Activated naive CD4-positive, alpha-beta T cell treated with anti-CD3 and anti-CD28 coated beads, Interleukin-2, amount 50 U/mL, for 16 hours (primary cell): Measurements from ENCODE around the gene PIK3CB.
"Not testable (repeated sequence)": the region's sequence is repeated elsewhere in the genome, so short reads cannot be mapped to it uniquely, and the experiment has no call there.

Experiments used
- DNase-seq: peaks from one replicate; pipeline ENCODE4 v3.0.0-alpha.2; 2020

Gene PIK3CB

GRCh38 chr3:138846262-138846791 lies 11.6 kb upstream of the PIK3CB start:
- no peak for DNase-seq

- DNase-seq, result no peak
Measured at GRCh38 chr3:138845771-138846173, 11.0 kb upstream of the PIK3CB start.

GRCh38 chr3:138845181-138845601 lies 10.5 kb upstream of the PIK3CB start:
- no peak for DNase-seq

- no peak for DNase-seq
Measured at GRCh38 chr3:138842483-138843188, 7.9 kb upstream of the PIK3CB start.

- not testable (repeated sequence) for DNase-seq
Measured at GRCh38 chr3:138838385-138838784, 3.7 kb upstream of the PIK3CB start.

- not testable (repeated sequence) for DNase-seq
Measured at GRCh38 chr3:138835846-138836245, 1.1 kb upstream of the PIK3CB start.

- no peak for DNase-seq
Measured at GRCh38 chr3:138835397-138835757, 649 bp upstream of the PIK3CB start.

GRCh38 chr3:138833899-138834595 lies 681 bp downstream of the PIK3CB start:
- peak; percentile 23 for DNase-seq

- not testable (repeated sequence) for DNase-seq
Measured at GRCh38 chr3:138832473-138833057, 2.2 kb downstream of the PIK3CB start.

GRCh38 chr3:138829886-138830510 lies 4.7 kb downstream of the PIK3CB start:
- DNase-seq, result no peak

GRCh38 chr3:138829097-138829496 lies 5.6 kb downstream of the PIK3CB start:
- no peak for DNase-seq

- DNase-seq, result no peak
Measured at GRCh38 chr3:138827222-138827621, 7.5 kb downstream of the PIK3CB start.

GRCh38 chr3:138825336-138825735 lies 9.4 kb downstream of the PIK3CB start:
- no peak for DNase-seq

- no peak for DNase-seq
Measured at GRCh38 chr3:138824114-138824506, 10.6 kb downstream of the PIK3CB start.

GRCh38 chr3:138820379-138820778 lies 14.3 kb downstream of the PIK3CB start:
- DNase-seq, result not testable (repeated sequence)

GRCh38 chr3:138818185-138818860 lies 16.4 kb downstream of the PIK3CB start:
- no peak for DNase-seq

- DNase-seq, result no peak
Measured at GRCh38 chr3:138817695-138818094, 17.0 kb downstream of the PIK3CB start.

- DNase-seq, result no peak
Measured at GRCh38 chr3:138812806-138813205, 21.9 kb downstream of the PIK3CB start.

GRCh38 chr3:138809500-138810256 lies 25.1 kb downstream of the PIK3CB start:
- DNase-seq, result no peak

GRCh38 chr3:138806376-138807080 lies 28.2 kb downstream of the PIK3CB start:
- no peak for DNase-seq

GRCh38 chr3:138803006-138803653 lies 31.6 kb downstream of the PIK3CB start:
- DNase-seq, result no peak
